K562 (cell line): ENCODE measurements around the gene SEBOX. TPM values are rescaled to one million over a fixed set of nuclear protein-coding genes. Genes with fewer than 3 reads are reported as not detected.
A peak's percentile ranks its signal among the peaks of the same experiment; 100 is the strongest.

Experiments
- ATAC-seq: fragments of 200-7000 bp; cut with Tn5 transposase; 3 replicates; pipeline ENCODE4 v1.9.1; 2020; ENCODE audit warnings: moderate library complexity
- BruUV-seq: library from RNA; stranded (reverse); fragments of 400-500 nt; replicated peaks from 2 replicates; lab custom pipeline; 2021; lab: Mats Ljungman, UMichigan
- CTCF ChIA-PET: fragments of 300-600 bp; formaldehyde crosslinking; extraction: SDS; loops from one replicate; lab custom pipeline; 2021; ENCODE audit warnings: low intra/inter-chr PET ratio; lab: Yijun Ruan, JAX
- POLR2A ChIA-PET: fragments of 300-600, 350-650 bp; sonication (Branson Sonifier 250); formaldehyde crosslinking; extraction: SDS; loops from one replicate; lab custom pipeline; 2021; ENCODE audit warnings: antibody characterized with exemption, inconsistent platforms; lab: Yijun Ruan, JAX
- DNase-seq, 4 experiments: peaks; one replicate each; pipeline versions ENCODE4 v3.0.0 to v3.0.0-alpha.2; 2011 to 2018; ENCODE audit warnings: low spot score in 3 of 4, mixed read lengths in 3 of 4; ENCODE audit errors: extremely low read depth in 1 of 4
- FAIRE-seq: peaks from 2 replicates; lab custom pipeline; 2011; peaks lifted over from hg19 to GRCh38; lab: Jason Lieb, UNC
- H2AFZ ChIP-seq: 2 replicates; pipeline ENCODE4 v1.6.0; 2011; ENCODE audit warnings: low read depth, low read length, control low read depth, inconsistent platforms
- H3K27ac ChIP-seq: fragments of 200-600 bp; 3 replicates; pipeline ENCODE4 v1.8.0; 2011; ENCODE audit warnings: low read depth, mild to moderate bottlenecking, control low read depth, inconsistent platforms, low read length, moderate library complexity, mixed read lengths; ENCODE audit errors: extremely low read depth
- H3K27me3 ChIP-seq, 2 experiments: fragments of 300-600 bp in 1 of 2; 2 replicates in 1 of 2; 3 replicates in 1 of 2; pipeline versions ENCODE4 v1.6.0 to v1.8.0; 2011; ENCODE audit warnings: inconsistent platforms in 2 of 2, low read length in 2 of 2, mild to moderate bottlenecking in 1 of 2, mixed read lengths in 1 of 2, moderate library complexity in 1 of 2; ENCODE audit not compliant: control insufficient read depth in 2 of 2, insufficient read depth in 2 of 2
- H3K36me3 ChIP-seq: fragments of 300-600 bp; 3 replicates; pipeline ENCODE4 v1.8.0; 2011; ENCODE audit warnings: mild to moderate bottlenecking, low read length, inconsistent platforms; ENCODE audit not compliant: control insufficient read depth, insufficient read depth
- H3K4me1 ChIP-seq, 2 experiments: fragments of 200-600 bp in 1 of 2; replicated peaks in 1 of 2; 2 replicates in 1 of 2; 3 replicates in 1 of 2; pipeline versions ENCODE4 v1.5.1 to v1.8.0; 2011; ENCODE audit warnings: inconsistent platforms in 2 of 2, low read length in 2 of 2, mild to moderate bottlenecking in 1 of 2, mixed read lengths in 1 of 2, moderate library complexity in 1 of 2; ENCODE audit not compliant: control insufficient read depth in 2 of 2, insufficient read depth in 2 of 2
- H3K4me2 ChIP-seq: 2 replicates; pipeline ENCODE4 v1.6.1; 2011; ENCODE audit warnings: low read length, control low read depth, inconsistent platforms, mixed read lengths; ENCODE audit not compliant: insufficient read depth
- H3K4me3 ChIP-seq: fragments of 200-600 bp; sonication (generic), shearing (Covaris generic); 2 replicates; pipeline ENCODE4 v1.5.1; 2016; ENCODE audit warnings: control low read depth, inconsistent platforms
- H3K79me2 ChIP-seq: fragments of 200-600 bp; 3 replicates; pipeline ENCODE4 v1.8.0; 2011; ENCODE audit warnings: low read length, inconsistent platforms; ENCODE audit not compliant: control insufficient read depth, insufficient read depth
- H3K9ac ChIP-seq, 2 experiments: 2 replicates each; pipeline versions ENCODE4 v1.6.0 to v1.6.1; 2011; ENCODE audit warnings: low read depth in 2 of 2, low read length in 2 of 2, control low read depth in 1 of 2, inconsistent platforms in 1 of 2, mild to moderate bottlenecking in 1 of 2, mixed read lengths in 1 of 2; ENCODE audit not compliant: insufficient read depth in 1 of 2
- H3K9me1 ChIP-seq: one replicate; pipeline ENCODE4 v1.6.0; 2011; ENCODE audit warnings: inconsistent platforms, mild to moderate bottlenecking, low read length, moderate library complexity; ENCODE audit not compliant: control insufficient read depth, insufficient read depth
- H3K9me3 ChIP-seq: replicated peaks from 2 replicates; pipeline ENCODE4 v1.5.1; 2011; ENCODE audit warnings: low read depth, low read length, inconsistent platforms; ENCODE audit not compliant: control insufficient read depth, insufficient read depth
- H4K20me1 ChIP-seq: replicated peaks from 2 replicates; pipeline ENCODE4 v1.6.1; 2011; ENCODE audit warnings: low read length, inconsistent platforms, mixed read lengths; ENCODE audit not compliant: control insufficient read depth, insufficient read depth
- CREM ChIP-seq: IDR thresholded peaks from 2 replicates; pipeline ENCODE4 v1.6.1; 2014; ENCODE audit warnings: antibody characterized with exemption, low read depth
- CTCF ChIP-seq, 3 experiments: IDR thresholded peaks in 2 of 3; conservative IDR thresholded peaks in 1 of 3; 2 replicates each; pipeline ENCODE4 v1.5.1; 2011 to 2012; ENCODE audit warnings: low read length in 3 of 3, mild to moderate bottlenecking in 3 of 3, control low read depth in 2 of 3, improper control_type of control experiment in 1 of 3, inconsistent platforms in 1 of 3, low read depth in 1 of 3, mixed read lengths in 1 of 3, moderate library complexity in 1 of 3; ENCODE audit not compliant: insufficient read depth in 2 of 3
- POLR2G ChIP-seq: fragments of 200-400 bp; formaldehyde crosslinking; IDR thresholded peaks from 2 replicates; pipeline ENCODE4 v1.6.1; 2017; ENCODE audit warnings: low read depth, mild to moderate bottlenecking, antibody characterized with exemption, low read length, moderate library complexity
- STAG1 ChIP-seq: sonication (generic); formaldehyde crosslinking; IDR thresholded peaks from 2 replicates; pipeline ENCODE4 v1.5.0; 2020; ENCODE audit warnings: missing genetic modification reagents, borderline replicate concordance
- ZBTB11 ChIP-seq, 3 experiments: fragments of 200-800 bp in 1 of 3; fragments of 250-450 bp in 1 of 3; fragments of 450-650 bp in 1 of 3; sonication (Bioruptor Pico) in 1 of 3; sonication (Bioruptor generic) in 1 of 3; formaldehyde crosslinking in 1 of 3; IDR thresholded peaks; 2 replicates each; pipeline versions ENCODE4 v1.6.1 to v1.8.0; 2016 to 2022; ENCODE audit warnings: mild to moderate bottlenecking in 2 of 3, missing genetic modification characterization in 2 of 3, missing compliant biosample characterization in 1 of 3, moderate library complexity in 1 of 3
- ZNF224 ChIP-seq: sonication (generic); formaldehyde crosslinking; IDR thresholded peaks from 2 replicates; pipeline ENCODE4 v1.8.0; 2022; ENCODE audit warnings: mild to moderate bottlenecking, missing genetic modification reagents
- ZNF263 ChIP-seq: sonication (generic); formaldehyde crosslinking; IDR thresholded peaks from 2 replicates; pipeline ENCODE4 v1.8.0; 2022; ENCODE audit warnings: mild to moderate bottlenecking, missing genetic modification reagents, borderline replicate concordance
- WGBS: fragments of 100-300 bp; shearing (Covaris generic); methylation state at CpG from one replicate; pipeline ENCODE4 v1.1.6; 2016; ENCODE audit warnings: low coverage, mixed read lengths; ENCODE audit not compliant: insufficient coverage; ENCODE audit errors: missing lambda C conversion rate; 5-methylcytosine and 5-hydroxymethylcytosine counted together
- in situ Hi-C: fragments of 300-500 bp; cut with MboI; formaldehyde crosslinking; loops from 4 replicates; pipeline ENCODE4 v1.15.0; 2018; ENCODE audit warnings: inconsistent platforms, mixed read lengths
- intact Hi-C: fragments of 100-400 bp; cut with micrococcal nuclease; formaldehyde crosslinking; loops from 2 replicates; pipeline ENCODE4 v1.14.2; 2022
- polyA plus RNA-seq, 8 experiments: library from polyadenylated mRNA; depleted of rRNA in 4 of 8; stranded (reverse) in 5 of 8; unstranded in 3 of 8; fragments of >200 nt; fragmentation: Nextera tagmentation in 2 of 8; fragmentation: Illumina TruSeq in 1 of 8; extraction: Ambion mirVana in 2 of 8; extraction: Trizol in 1 of 8; gene quantifications; 2 replicates each; pipeline versions ENCODE4 v1.2.1 to v1.2.3, GENCODE V29; 2011 to 2014; ENCODE audit warnings: inconsistent platforms in 1 of 8, missing spikeins in 1 of 8
- total RNA-seq, 7 experiments: library from RNA; depleted of rRNA in 6 of 7; stranded (reverse); fragments of >200 nt in 6 of 7; fragmentation: Illumina TruSeq in 2 of 7; extraction: Trizol in 2 of 7; gene quantifications; 2 replicates each; pipeline versions ENCODE4 v1.2.1 to v1.2.3, GENCODE V29; 2011 to 2021; ENCODE audit warnings: low replicate concordance in 1 of 7

SEBOX gene
- total and polyA plus RNA-seq, 9 of the 15 experiments (the other 6 are each of a cell fraction or from before 2014, with no cell fraction given) = not detected

- WGBS = 62% methylated on average over 5 of the region's 5 CpGs
- DNase-seq = no peak
- TF ChIP-seq POLR2G (no peak), CREM (no peak), CTCF (IDR thresholded peaks at IDR 0.05 in 2 of 3, conservative IDR thresholded peaks at IDR 0.05 in 1 of 3; ENCODE audit: insufficient read depth in 2 of 3, low read depth in 1 of 3, low read length in 3 of 3) (0 out of 6 replicates have a peak, but pooled peaks of 1 of the 3 experiments have one; percentile 6), STAG1 (CRISPR knock-in tag) (no peak), ZBTB11 (CRISPR knock-in tag; IDR thresholded peaks at IDR 0.05) (no peak), ZNF263 (CRISPR knock-in tag) (no peak), ZNF224 (CRISPR knock-in tag) (no peak)
- TF ChIP-seq, all 486 proteins: peak for 1
- ChIA-PET POLR2A (interaction anchor here (0.7 to 1.5 kb wide), 2 partner anchors 13 to 72 kb away, joined by 3 to 8 read pairs; no protein-coding TSS in a partner anchor), CTCF (interaction anchor here (0.6 kb wide), 1 partner anchor 22 kb away, joined by 3 read pairs; no protein-coding TSS in a partner anchor)
- Histone ChIP-seq H3K79me2 (peaks cover 33% of the 10 kb centered on the region), H2AFZ (no peak overlapping the region), H3K4me2 (no peak overlapping the region), H4K20me1 (peaks cover 14% of the 10 kb centered on the region), H3K9ac (no peak overlapping the region), H3K9me1 (peaks cover 2% of the 10 kb centered on the region), H3K4me1 (peaks cover 19 to 20% of the 10 kb centered on the region in 2 experiments; a peak in 4 of 5 replicates), H3K9me3 (no peaks in the 10 kb centered on the region), H3K27ac (no peak overlapping the region), H3K27me3 (no peaks in the 10 kb centered on the region), H3K4me3 (no peak overlapping the region), H3K36me3 (peaks cover 32% of the 10 kb centered on the region; the same call in 2 of the 3 replicates)
- FAIRE-seq (no peak), ATAC-seq (no peak)
- in situ Hi-C loops = no loop called here
- intact Hi-C loops = no loop called here
- BruUV-seq = no TSS peak
Measured at GRCh38 chr17:28338056-28338768, 26.8 kb downstream of the SEBOX start.
